GM21723 (cell line): ENCODE data around the gene C1orf116.

Source experiments
- ATAC-seq: cut with Tn5 transposase; IDR thresholded peaks from one replicate; pipeline ENCODE4 v1.9.1; 2021; ENCODE audit warnings: mild to moderate bottlenecking, moderate library complexity; ENCODE audit not compliant: unreplicated experiment

The C1orf116 gene

GRCh38 chr1:207020709-207021107 is 11.8 kb downstream of the C1orf116 start:
- ATAC-seq = no peak

GRCh38 chr1:207020065-207020708 is 12.4 kb downstream of the C1orf116 start:
- no peak for ATAC-seq

- ATAC-seq = no peak
These were observed 12.9 kb downstream of the C1orf116 start for GRCh38 chr1:207019661-207020060.

- ATAC-seq = no peak
These were observed 13.4 kb downstream of the C1orf116 start for GRCh38 chr1:207019161-207019560.

GRCh38 chr1:207018707-207019106 is 13.8 kb downstream of the C1orf116 start:
- ATAC-seq = no peak

GRCh38 chr1:207017615-207018559 is 14.7 kb downstream of the C1orf116 start:
- ATAC-seq = no peak

GRCh38 chr1:207015791-207016190 is 16.8 kb downstream of the C1orf116 start:
- ATAC-seq = no peak

- no peak for ATAC-seq
These were observed 17.8 kb downstream of the C1orf116 start for GRCh38 chr1:207014728-207015127.

GRCh38 chr1:207013321-207014085 is 19.1 kb downstream of the C1orf116 start:
- ATAC-seq = no peak

GRCh38 chr1:207010726-207011125 is 21.8 kb downstream of the C1orf116 start:
- no peak for ATAC-seq

- no peak for ATAC-seq
These were observed 22.6 kb downstream of the C1orf116 start for GRCh38 chr1:207009945-207010344.

- no peak for ATAC-seq
These were observed 23.2 kb downstream of the C1orf116 start for GRCh38 chr1:207009182-207009850.

GRCh38 chr1:207007352-207008033 is 25.1 kb downstream of the C1orf116 start:
- ATAC-seq = no peak

- ATAC-seq = no peak
These were observed 25.6 kb downstream of the C1orf116 start for GRCh38 chr1:207006914-207007313.

GRCh38 chr1:207006083-207006482 is 26.5 kb downstream of the C1orf116 start:
- no peak for ATAC-seq

- ATAC-seq = no peak
These were observed 27.4 kb downstream of the C1orf116 start for GRCh38 chr1:207004931-207005830.

GRCh38 chr1:207003210-207003609 is 29.3 kb downstream of the C1orf116 start:
- ATAC-seq = no peak

- no peak for ATAC-seq
These were observed 29.8 kb downstream of the C1orf116 start for GRCh38 chr1:207002724-207003146.
